T follicular helper cell (primary cell): ENCODE results near the gene NNT.
"Not testable (repeated sequence)": the region's sequence is repeated elsewhere in the genome, so short reads cannot be mapped to it uniquely, and the experiment has no call there.

Source experiments
- DNase-seq: peaks from one replicate; pipeline ENCODE4 v3.0.0-alpha.2; 2020; ENCODE audit warnings: low read depth

Gene NNT

DNA sequence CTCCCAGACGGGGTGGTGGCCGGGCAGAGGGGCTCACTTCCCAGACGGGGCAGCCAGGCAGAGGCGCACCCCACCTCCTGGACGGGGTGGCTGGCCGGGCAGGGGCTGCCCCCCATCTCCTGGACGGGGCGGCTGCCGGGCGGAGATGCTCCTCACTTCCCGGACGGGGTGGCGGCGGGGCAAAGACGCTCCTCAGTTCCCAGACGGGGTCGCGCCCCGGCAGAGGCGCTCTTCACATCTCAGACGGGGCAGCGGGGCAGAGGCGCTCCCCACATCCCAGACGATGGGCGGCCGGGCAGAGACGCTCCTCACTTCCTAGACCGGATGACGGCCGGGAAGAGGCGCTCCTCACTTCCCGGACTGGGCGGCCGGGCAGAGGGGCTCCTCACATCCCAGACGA is 62.8 kb downstream of the NNT start:
- not testable (repeated sequence) for DNase-seq

DNA sequence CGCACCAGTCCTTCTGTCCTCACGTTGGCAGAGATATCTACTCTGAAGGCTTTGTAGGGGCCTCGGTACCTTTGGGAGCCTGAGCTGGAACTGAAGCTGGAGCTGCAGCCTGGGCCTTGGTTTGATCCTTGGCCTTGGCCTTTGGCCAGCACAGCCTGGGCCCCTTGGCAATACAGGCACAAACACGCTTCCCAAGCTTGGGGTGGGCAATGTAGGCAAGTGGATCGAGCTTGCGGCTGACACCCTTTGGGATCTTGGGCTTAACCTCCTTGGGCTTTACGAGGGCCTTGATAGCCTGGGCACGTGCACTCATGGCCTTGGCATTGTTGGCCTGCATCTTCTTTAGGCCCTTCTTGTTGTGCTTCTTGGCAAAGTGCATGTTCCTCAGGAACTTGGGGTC is 63.7 kb downstream of the NNT start:
- DNase-seq = not testable (repeated sequence)

DNA sequence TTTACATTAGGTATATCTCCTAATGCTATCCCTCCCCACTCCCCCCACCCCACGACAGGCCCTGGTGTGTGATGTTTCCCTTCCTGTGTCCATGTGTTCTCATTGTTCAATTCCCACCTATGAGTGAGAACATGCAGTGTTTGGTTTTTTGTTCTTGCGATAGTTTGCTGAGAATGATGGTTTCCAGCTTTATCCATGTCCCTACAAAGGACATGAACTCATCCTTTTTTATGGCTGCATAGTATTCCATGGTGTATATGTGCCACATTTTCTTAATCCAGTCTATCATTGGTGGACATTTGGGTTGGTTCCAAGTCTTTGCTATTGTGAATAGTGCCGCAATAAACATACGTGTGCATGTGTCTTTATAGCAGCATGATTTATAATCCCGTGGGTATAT is 64.4 kb downstream of the NNT start:
- DNase-seq = not testable (repeated sequence)

DNA sequence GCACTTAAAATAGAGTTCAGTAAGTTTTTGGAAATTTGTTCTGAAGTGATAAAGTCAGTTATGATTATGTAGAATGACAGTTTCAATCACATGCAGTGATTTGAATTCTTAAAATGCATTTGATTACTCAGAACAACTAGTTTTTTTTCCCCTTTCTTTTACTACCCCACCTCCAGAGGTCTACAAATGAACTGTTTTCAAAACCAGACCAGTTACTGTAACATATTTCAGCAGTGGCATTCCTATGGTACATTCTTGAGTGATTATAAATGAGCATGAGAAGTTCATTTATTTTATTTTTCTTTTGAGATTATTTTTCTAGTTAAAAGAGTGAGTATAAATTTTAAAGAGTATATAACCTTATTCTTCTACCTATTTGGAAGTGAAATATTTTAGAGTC is 71.6 kb downstream of the NNT start:
- DNase-seq = no peak

DNA sequence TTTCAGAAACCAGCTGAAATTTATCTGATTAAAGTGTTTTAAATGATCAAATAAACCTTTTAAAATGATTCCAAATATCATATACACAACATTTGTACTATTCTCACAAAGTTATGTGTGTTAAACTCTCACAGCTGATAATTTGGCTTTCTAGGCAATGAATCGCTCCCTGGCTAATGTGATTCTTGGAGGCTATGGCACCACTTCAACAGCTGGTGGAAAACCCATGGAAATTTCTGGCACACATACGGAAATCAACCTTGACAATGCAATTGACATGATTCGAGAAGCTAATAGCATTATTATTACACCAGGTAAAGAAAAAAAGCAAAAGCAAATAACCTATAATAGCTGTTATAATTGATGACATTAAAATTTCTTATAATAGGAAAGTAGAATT is 72.4 kb downstream of the NNT start:
- no peak for DNase-seq

DNA sequence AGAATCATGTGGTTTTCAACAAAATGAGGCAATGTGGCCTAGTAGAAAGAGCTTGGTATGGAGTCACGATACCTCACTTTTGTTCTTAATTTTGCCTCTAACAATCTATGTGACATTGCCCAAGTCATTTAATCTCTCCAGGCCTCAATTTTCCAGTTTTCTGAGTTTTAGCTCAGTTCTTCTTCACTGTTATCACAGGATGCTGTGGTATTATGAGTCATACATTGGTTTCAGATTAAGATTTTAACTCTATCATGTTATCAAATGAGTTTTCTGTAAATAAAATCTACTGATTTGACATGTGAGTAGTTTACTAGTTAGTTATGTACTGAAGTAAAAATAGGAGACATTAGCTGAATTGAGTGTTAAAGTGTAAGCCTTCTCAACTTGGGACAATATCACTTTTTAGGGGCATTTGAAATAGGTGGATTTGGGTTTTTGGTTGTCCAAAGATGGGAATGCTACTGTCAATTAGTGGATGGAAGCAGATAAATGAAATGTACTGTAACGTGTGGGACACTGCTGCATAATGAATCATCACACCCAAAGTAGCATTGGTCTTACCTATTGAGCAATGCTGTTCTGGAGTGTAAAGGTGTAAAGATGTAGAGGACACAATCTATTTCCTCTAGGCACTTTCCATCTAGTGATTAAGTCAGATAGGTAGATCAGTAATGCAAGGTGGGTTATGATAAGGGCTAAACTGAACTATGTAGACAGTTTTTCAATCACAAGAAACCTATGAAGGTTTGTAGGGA is 73.3 kb downstream of the NNT start:
- DNase-seq = no peak

DNA sequence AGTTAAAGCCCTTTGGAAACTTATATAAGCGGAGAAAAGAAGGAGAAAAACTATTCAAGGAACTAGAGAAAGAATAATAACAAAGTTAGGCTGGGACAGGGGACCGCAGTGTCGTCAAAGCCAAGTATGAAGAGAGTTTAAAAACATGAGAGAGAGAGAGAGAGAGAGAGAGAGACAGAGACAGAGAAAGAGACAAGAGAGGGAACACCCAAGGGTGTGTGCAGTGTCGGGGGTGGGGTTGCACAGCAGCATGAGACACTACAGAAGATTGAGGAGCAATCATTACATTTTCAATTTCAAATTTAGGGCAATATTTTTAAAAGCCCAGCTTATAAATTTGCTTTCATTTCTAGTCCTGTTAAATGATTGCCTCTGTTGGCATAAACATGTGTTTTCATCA is 74.3 kb downstream of the NNT start:
- DNase-seq = no peak

DNA sequence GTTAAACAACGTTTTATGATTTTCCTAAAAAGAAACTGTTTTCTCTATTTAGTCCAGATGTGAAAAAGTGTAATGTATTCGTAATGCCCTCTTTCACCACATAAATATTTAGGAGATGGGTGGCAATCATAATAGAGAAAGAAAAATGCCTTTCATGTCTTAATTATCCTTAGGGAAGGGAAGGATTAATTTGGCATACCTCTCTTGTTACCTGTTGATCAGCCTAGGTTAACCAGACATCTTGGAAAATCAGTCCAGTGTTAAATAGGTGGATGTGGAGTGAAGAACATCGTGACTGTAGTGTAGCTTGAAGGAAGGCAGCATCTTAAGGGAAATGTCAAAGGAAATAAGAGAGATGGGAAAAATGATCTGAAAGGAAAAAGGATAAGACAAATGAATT is 76.2 kb downstream of the NNT start:
- DNase-seq = no peak

DNA sequence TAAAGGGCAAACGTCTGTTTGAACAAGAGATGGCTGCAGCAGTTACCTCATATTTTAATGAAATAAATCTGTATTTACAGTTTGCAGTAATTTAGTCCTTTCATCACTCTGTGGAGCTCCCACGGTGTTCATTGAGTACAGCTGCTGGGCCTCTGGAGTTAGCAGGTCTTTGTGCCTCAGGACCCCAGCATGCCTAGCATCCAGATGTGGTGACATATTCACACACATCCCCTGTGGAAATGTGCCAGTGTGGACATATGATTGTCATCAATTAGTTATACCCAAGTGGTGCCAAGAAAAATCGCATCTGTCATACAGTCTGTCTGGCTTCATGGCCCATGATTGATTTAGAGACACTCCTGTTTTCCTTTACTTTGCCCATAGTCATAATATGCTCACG is 77.3 kb downstream of the NNT start:
- DNase-seq = no peak

DNA sequence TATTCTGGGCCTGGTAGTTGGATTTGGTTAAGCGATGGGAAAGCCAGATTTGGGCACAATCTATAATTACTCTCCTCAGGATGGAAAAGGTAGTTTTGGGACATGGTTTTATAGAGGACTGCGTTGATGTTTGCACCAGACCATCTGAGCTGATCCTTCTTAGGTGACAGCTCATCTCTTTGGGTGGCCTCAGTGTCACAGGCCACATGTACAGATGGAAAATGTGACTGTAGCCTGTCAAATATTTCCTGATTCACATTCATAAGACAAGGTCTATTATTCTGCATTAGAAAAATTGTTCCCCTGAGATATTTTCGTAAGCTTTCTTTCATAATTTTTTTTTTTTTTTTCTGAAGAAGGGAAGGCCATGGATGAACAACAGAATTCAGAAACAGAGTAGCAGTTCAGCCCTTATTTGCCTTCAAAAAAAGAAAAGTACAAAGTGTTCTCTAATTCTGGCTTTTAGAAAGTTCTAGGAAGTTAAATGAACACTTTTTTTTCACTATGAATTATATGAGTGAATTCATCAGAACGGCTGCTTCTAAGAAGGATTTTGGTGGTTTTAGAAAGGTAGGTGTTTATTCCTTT is 81.0 kb downstream of the NNT start:
- DNase-seq = no peak

DNA sequence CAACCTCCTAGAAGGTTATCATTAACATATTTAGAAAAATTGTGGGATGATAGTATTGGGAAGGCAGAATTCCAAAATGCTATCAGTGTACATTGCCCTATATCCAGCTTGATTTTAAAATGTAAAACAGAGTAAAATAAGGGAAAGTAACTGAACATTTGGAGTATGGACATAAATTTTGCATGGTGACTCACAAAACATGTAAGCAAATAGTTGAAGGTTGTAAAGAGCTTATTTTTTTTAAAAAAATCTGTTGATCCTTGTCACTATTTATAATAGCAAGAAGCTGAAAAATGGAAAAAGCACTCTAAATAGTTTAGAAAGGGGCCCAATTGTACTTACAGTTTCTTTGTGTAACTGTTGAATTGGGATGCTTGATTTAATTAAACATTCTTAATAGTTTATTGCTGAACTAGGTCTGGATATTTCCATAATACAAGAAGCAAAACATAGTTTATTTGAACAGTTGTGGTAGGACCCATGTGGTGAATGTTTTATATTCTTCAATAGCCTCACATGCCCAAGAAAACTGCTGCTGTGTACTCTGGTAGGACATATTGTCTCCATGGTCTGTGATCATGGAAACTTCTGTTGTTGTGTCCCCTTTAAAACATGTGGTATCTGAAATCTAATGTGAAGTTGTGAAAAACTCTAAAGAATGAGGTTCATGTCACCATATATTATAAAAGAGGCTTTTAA is 82.4 kb downstream of the NNT start:
- DNase-seq = no peak

DNA sequence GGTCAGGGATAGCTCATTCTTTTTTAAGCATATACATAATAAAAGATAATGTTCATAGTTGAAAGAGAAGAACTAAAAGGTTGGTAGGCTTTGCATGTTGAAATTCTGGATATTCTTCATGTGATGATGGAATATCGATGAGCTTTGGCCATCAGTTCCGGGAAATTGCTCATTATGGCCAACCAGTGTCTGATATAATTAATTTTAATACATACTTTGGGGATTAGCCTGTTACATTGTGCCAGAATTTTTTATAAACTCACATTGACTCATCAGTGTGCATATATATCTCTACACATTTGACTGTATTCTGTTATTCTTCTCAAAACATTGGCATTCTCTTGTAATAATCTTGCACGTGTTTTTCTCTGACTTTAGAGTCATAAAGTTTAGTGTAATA is 84.3 kb downstream of the NNT start:
- no peak for DNase-seq

DNA sequence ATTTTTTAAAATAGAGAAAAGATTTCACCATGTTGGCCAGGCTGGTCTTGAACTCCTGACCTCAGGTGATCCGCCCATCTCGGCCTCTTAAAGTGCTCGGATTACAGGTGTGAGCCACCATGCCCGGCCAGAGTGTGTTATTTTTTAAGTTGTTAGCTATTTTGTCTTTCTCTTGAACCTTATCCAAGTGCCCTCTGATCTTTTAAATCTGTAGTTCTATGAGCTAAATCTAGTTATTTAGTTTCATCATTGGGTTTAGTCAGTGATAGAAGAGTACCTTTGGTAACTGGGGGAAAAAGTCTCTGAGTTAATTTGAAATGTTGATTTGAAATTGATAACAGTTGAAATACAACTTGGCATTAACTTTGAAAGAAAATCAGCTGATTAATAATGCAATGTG is 88.3 kb downstream of the NNT start:
- DNase-seq = no peak

DNA sequence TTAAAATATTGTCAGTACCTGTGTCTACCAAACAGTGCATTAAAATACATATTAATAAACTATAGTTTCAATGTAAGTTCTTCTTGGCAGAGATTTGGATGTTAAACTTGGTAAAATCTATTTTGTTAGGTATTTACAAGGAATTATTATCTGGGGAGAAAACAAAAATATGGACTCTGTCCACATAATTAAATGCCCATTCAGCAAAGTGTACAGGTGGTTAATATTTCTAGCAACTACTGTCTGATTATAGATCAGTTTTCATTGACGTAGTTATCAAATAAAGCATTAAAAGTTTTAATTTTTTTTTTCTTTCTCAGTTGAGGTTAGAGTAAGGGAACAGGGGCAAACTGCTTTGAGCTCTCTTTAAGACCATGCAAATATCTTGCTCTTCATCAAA is 88.9 kb downstream of the NNT start:
- no peak for DNase-seq

DNA sequence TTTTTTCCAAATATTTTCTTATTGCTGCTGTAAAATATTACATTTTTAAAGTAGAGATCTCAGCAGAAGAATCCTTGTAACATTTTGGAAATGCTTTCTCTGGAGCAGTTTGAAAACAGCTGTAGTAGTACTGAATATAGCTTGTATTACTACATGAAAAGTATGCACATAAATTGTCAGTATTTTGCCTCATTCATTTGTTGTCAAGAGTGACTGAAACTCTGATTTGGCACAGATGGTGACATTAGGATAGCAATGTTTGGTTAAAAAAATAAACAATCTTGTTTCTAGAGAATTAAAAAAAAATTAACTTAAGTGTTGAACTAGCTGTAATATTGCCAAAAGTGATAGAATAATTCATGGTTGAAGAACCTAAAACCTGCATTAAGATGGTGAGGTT is 90.4 kb downstream of the NNT start:
- no peak for DNase-seq

DNA sequence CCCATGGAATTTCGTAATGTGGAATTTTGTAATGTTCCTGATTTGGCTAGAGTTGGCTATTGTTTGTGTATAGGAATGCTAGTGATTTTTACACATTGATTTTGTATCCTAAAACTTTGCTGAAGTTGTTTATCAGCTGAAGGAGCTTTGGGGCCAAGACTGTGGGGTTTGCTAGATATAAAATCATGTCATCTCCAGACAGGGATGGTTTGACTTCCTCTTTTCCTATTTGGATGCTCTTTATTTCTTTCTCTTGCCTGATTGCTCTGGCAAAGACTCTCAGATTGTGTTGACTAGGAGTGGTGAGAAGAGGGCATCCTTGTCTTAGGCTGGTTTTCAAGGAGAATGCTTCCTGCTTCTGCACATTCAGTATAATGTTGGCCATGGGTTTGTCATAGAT is 91.0 kb downstream of the NNT start:
- no peak for DNase-seq

DNA sequence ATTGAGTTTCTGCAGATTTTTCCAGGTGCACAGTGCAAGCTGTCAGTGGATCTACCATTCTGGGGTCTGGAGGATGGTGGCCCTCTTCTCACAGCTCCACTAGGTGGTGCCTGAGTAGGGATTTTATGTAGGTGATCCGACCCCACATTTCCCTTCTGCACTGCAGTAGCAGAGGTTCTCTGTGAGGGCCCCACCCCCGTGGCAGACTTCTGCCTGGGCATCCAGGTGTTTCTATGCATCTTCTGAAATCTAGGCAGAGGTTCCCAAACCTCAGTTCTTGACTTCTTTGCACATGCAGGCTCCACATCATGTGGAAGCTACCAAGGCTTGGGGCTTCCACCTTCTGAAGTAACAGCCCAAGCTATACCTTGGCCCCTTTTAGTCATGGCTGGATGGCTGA is 93.5 kb downstream of the NNT start:
- not testable (repeated sequence) for DNase-seq

DNA sequence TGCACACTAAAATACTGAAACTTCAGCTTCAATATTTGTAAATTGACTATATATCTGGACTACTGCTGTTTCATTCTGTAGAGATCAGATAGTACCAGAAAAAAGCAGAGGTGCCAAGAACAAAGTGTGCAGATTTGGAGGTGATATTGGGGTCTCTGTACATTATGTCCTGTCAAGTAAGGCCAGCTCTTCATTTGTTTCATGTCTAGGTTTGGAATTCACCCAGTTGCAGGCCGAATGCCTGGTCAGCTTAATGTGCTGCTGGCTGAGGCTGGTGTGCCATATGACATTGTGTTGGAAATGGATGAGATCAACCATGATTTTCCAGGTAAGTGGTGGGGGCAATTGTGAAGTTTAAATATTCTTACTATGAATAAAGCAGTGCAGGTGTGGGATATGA is 96.9 kb downstream of the NNT start:
- no peak for DNase-seq

DNA sequence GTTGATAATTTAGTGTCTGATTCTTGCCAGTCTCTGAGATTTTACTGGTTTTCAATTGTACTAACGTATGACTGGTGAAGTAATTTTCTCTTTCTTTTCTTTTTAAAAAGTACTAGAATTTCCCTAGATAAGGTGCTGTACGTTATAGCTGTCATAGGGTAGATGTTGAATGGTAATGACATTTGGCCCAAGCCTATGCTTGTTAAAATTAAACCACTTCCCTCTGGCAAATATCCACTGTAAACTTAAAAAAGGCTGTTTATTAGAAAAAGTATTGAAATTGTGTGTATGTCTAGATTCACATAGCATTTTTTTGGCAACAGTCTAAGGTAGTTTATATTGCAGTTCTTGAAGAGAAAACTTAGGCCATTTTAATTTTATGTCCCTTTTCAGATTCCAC is 97.6 kb downstream of the NNT start:
- DNase-seq = no peak

DNA sequence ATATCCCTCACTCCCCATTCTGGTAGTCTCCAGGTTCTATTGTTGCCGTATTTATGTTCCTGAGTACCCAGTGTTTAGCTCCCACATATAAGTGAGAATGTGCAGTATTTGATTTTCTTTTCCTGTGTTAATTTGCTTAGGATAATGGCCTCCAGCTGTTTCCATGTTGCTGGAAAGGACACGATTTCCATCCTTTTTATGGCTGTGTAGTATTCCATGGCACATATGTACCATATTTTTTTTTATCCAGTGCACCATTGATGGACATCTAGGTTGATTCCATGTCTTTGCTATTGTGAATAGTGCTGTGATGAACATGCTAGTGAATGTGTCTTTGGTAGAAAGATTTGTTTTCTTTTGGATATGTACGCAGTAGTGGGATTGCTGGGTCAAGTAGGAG is 98.2 kb downstream of the NNT start:
- no peak for DNase-seq

DNA sequence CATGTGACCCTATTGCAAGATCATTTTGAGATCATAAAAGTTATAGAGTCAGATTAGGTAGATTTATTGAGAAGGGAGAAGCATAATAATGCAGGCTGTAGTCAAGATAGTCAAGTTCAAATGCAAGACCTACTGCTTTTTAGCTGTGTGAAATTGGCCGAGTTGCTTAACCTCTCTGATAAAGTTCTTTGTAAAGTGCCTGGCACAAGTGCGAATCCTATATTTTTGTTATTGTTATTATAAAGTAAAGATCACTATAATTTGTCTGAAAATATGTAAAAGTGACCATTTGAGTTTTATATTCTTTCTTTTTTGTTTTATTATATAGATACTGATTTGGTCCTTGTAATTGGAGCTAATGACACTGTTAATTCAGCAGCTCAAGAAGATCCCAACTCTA is 99.3 kb downstream of the NNT start:
- DNase-seq = no peak

DNA sequence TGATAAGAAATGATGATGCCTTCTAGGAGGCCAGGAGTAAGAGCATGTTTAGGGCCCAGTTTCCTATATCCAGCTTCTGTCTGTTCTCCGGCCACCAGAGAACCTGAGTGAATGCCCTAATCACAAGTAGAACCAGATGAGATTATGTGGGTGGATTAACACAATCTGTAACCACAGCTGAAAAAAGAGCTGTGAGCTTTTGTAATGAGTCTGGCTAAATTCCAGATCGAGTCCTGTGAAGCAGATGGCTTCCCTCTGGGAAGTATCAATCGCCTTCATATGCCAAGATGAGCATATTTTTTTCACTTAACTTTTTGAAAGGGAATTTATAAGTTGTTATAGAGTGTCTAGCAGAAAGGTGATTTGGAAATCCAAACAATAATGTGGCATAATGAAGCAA is 99.8 kb downstream of the NNT start:
- no peak for DNase-seq

DNA sequence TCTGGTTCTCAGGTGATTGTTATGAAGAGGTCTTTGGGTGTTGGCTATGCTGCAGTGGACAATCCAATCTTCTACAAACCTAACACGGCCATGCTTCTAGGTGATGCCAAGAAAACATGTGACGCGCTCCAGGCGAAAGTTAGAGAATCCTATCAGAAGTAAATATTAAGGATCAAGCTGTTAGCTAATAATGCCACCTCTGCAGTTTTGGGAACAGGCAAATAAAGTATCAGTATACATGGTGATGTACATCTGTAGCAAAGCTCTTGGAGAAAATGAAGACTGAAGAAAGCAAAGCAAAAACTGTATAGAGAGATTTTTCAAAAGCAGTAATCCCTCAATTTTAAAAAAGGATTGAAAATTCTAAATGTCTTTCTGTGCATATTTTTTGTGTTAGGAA is 101.3 kb downstream of the NNT start:
- DNase-seq = no peak

DNA sequence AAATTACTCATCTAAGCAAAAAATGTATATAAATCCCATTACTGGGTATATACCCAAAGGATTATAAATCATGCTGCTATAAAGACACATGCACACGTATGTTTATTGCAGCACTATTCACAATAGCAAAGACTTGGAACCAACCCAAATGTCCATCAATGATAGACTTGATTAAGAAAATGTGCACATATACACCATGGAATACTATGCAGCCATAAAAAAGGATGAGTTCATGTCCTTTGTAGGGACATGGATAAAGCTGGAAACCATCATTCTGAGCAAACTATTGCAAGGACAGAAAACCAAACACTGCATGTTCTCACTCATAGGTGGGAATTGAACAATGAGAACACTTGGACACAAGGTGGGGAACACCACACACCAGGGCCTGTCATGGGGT is 103.6 kb downstream of the NNT start:
- not testable (repeated sequence) for DNase-seq
